H1 (cell line): ENCODE measurements around the gene ZNF175. TPM values are rescaled to one million over a fixed set of nuclear protein-coding genes. Genes with fewer than 3 reads are reported as not detected.

ENCODE experiments used
- CTCF ChIA-PET: fragments of 300-600 bp; sonication (Branson Sonifier 250); formaldehyde crosslinking; loops from one replicate; lab custom pipeline; 2021; ENCODE audit not compliant: partially characterized antibody; lab: Charles Lee
- POLR2A ChIA-PET: fragments of 300-600 bp; sonication (Branson Sonifier 250); formaldehyde crosslinking; loops from one replicate; lab custom pipeline; 2021; ENCODE audit warnings: inconsistent platforms; ENCODE audit not compliant: partially characterized antibody; lab: Charles Lee
- DNase-seq, 2 experiments: peaks; one replicate each; pipeline versions ENCODE4 v3.0.0 to v3.0.0-alpha.2; 2010 to 2022; ENCODE audit warnings: low spot score in 2 of 2, low read depth in 1 of 2, mixed read lengths in 1 of 2
- FAIRE-seq: peaks from 2 replicates; lab custom pipeline; 2011; peaks lifted over from hg19 to GRCh38; lab: Jason Lieb, UNC
- H2AFZ ChIP-seq: 2 replicates; pipeline ENCODE4 v1.8.1; 2012; ENCODE audit warnings: low read length, inconsistent platforms
- H2AK5ac ChIP-seq: 2 replicates; pipeline ENCODE4 v1.6.1; 2013; ENCODE audit warnings: low read depth, low read length
- H2BK120ac ChIP-seq: replicated peaks from 2 replicates; pipeline ENCODE3; 2013; ENCODE audit warnings: low read depth, low read length, inconsistent platforms
- H2BK12ac ChIP-seq: 2 replicates; pipeline ENCODE4 v1.6.1; 2013; ENCODE audit warnings: low read depth, low read length
- H2BK15ac ChIP-seq: 2 replicates; pipeline ENCODE4 v1.6.1; 2013; ENCODE audit warnings: low read length
- H2BK20ac ChIP-seq: 2 replicates; pipeline ENCODE4 v1.6.1; 2013; ENCODE audit warnings: low read length
- H2BK5ac ChIP-seq: 2 replicates; pipeline ENCODE4 v1.6.1; 2013; ENCODE audit warnings: low read depth, low read length
- H3K14ac ChIP-seq: 2 replicates; pipeline ENCODE4 v1.6.1; 2013; ENCODE audit warnings: inconsistent platforms; ENCODE audit not compliant: insufficient read length
- H3K18ac ChIP-seq: 2 replicates; pipeline ENCODE4 v1.6.1; 2013; ENCODE audit warnings: low read length; ENCODE audit errors: extremely low read depth
- H3K23ac ChIP-seq: 2 replicates; pipeline ENCODE4 v1.6.1; 2013; ENCODE audit warnings: inconsistent platforms; ENCODE audit not compliant: insufficient read length
- H3K23me2 ChIP-seq: 2 replicates; pipeline ENCODE4 v1.6.1; 2013; ENCODE audit warnings: low read depth, low read length
- H3K27ac ChIP-seq: 2 replicates; pipeline ENCODE4 v1.6.1; 2011; ENCODE audit warnings: low read depth, low read length, inconsistent platforms
- H3K27me3 ChIP-seq, 4 experiments: replicated peaks in 1 of 4; 1 replicate in 1 of 4; 2 replicates in 3 of 4; pipeline versions ENCODE4 v1.6.1 to v1.8.1; 2011 to 2013; ENCODE audit warnings: low read length in 3 of 4, mild to moderate bottlenecking in 3 of 4, inconsistent platforms in 2 of 4, mixed read lengths in 2 of 4, moderate library complexity in 1 of 4; ENCODE audit not compliant: control insufficient read depth in 3 of 4, insufficient read depth in 3 of 4; ENCODE audit errors: extremely low read depth in 1 of 4
- H3K36me3 ChIP-seq, 4 experiments: 2 replicates each; pipeline versions ENCODE4 v1.6.1 to v1.8.1; 2011 to 2013; ENCODE audit warnings: mild to moderate bottlenecking in 4 of 4, low read length in 3 of 4, moderate library complexity in 2 of 4, control low read depth in 1 of 4, inconsistent platforms in 1 of 4; ENCODE audit not compliant: insufficient read depth in 4 of 4, control insufficient read depth in 2 of 4
- H3K4ac ChIP-seq: replicated peaks from 2 replicates; pipeline ENCODE3; 2013; ENCODE audit warnings: low read length, low read depth, mixed read lengths, inconsistent platforms; ENCODE audit not compliant: insufficient read length
- H3K4me1 ChIP-seq, 4 experiments: replicated peaks in 1 of 4; 1 replicate in 1 of 4; 2 replicates in 3 of 4; pipeline versions ENCODE4 v1.6.1 to v1.8.1; 2011 to 2013; ENCODE audit warnings: low read length in 3 of 4, inconsistent platforms in 2 of 4, mixed read lengths in 1 of 4; ENCODE audit not compliant: insufficient read depth in 4 of 4, control insufficient read depth in 3 of 4
- H3K4me2 ChIP-seq, 2 experiments: 2 replicates each; pipeline versions ENCODE4 v1.6.1 to v1.8.1; 2011 to 2013; ENCODE audit warnings: low read depth in 2 of 2, low read length in 2 of 2, control low read depth in 1 of 2, inconsistent platforms in 1 of 2, mild to moderate bottlenecking in 1 of 2; ENCODE audit not compliant: insufficient read depth in 1 of 2
- H3K4me3 ChIP-seq, 4 experiments: fragments of 200-600, 300-600 bp in 1 of 4; sonication (generic), shearing (Covaris generic), sonication (Bioruptor Twin) in 1 of 4; 2 replicates each; pipeline versions ENCODE4 v1.5.1 to v1.8.1; 2011 to 2016; ENCODE audit warnings: low read length in 4 of 4, low read depth in 3 of 4, control low read depth in 2 of 4, inconsistent platforms in 2 of 4, mild to moderate bottlenecking in 2 of 4, mixed read lengths in 1 of 4, moderate library complexity in 1 of 4; ENCODE audit not compliant: insufficient read depth in 2 of 4; ENCODE audit errors: extremely low read depth in 1 of 4
- H3K56ac ChIP-seq: replicated peaks from 2 replicates; pipeline ENCODE3; 2013; ENCODE audit warnings: low read depth, mild to moderate bottlenecking, mixed read lengths, low read length, inconsistent platforms; ENCODE audit not compliant: insufficient read length
- H3K79me1 ChIP-seq: 2 replicates; pipeline ENCODE4 v1.6.1; 2013; ENCODE audit warnings: low read depth, low read length, control low read depth
- H3K79me2 ChIP-seq, 2 experiments: 2 replicates each; pipeline versions ENCODE4 v1.6.1 to v1.8.1; 2012 to 2013; ENCODE audit warnings: low read length in 2 of 2, mild to moderate bottlenecking in 2 of 2, inconsistent platforms in 1 of 2; ENCODE audit not compliant: insufficient read depth in 2 of 2, control insufficient read depth in 1 of 2
- H3K9ac ChIP-seq, 4 experiments: replicated peaks in 1 of 4; 1 replicate in 1 of 4; 2 replicates in 3 of 4; pipeline versions ENCODE4 v1.6.1 to v1.8.1; 2011 to 2013; ENCODE audit warnings: low read depth in 3 of 4, low read length in 3 of 4, control low read depth in 2 of 4, mild to moderate bottlenecking in 2 of 4, moderate library complexity in 2 of 4, inconsistent platforms in 1 of 4; ENCODE audit errors: extremely low read depth in 1 of 4
- H3K9me3 ChIP-seq, 2 experiments: 2 replicates each; pipeline versions ENCODE4 v1.6.1 to v1.8.1; 2012 to 2013; ENCODE audit warnings: mild to moderate bottlenecking in 2 of 2, moderate library complexity in 2 of 2, control low read depth in 1 of 2, inconsistent platforms in 1 of 2, low read depth in 1 of 2, low read length in 1 of 2, mixed read lengths in 1 of 2; ENCODE audit not compliant: insufficient read depth in 2 of 2
- H4K20me1 ChIP-seq, 2 experiments: replicated peaks in 1 of 2; 2 replicates each; pipeline versions ENCODE3 to v1.8.1; 2011 to 2013; ENCODE audit warnings: inconsistent platforms in 2 of 2, low read length in 2 of 2, mild to moderate bottlenecking in 1 of 2; ENCODE audit not compliant: insufficient read depth in 2 of 2, control insufficient read depth in 1 of 2
- H4K5ac ChIP-seq: 2 replicates; pipeline ENCODE4 v1.6.1; 2013; ENCODE audit warnings: low read length, low read depth, mixed read lengths, inconsistent platforms; ENCODE audit not compliant: insufficient read length
- H4K8ac ChIP-seq: 2 replicates; pipeline ENCODE4 v1.8.0; 2013; ENCODE audit warnings: mild to moderate bottlenecking, moderate library complexity, low read length, inconsistent platforms; ENCODE audit not compliant: insufficient read depth; ENCODE audit errors: extremely low read depth
- H4K91ac ChIP-seq: replicated peaks from 2 replicates; pipeline ENCODE3; 2013; ENCODE audit warnings: low read length, mixed read lengths, inconsistent platforms; ENCODE audit not compliant: insufficient read length
- CHD1 ChIP-seq: IDR thresholded peaks from 2 replicates; pipeline ENCODE4 v1.6.1; 2012; ENCODE audit warnings: low read depth, low read length, improper control_type of control experiment
- CTCF ChIP-seq, 3 experiments: IDR thresholded peaks; 1 replicate in 2 of 3; 2 replicates in 1 of 3; pipeline versions ENCODE4 v1.5.1 to v1.6.1; 2011; ENCODE audit warnings: low read length in 3 of 3, mild to moderate bottlenecking in 3 of 3, inconsistent platforms in 2 of 3, low read depth in 1 of 3, moderate library complexity in 1 of 3; ENCODE audit not compliant: insufficient read depth in 1 of 3; ENCODE audit errors: control extremely low read depth in 1 of 3
- FOSL1 ChIP-seq: IDR thresholded peaks from 2 replicates; pipeline ENCODE4 v1.6.1; 2011; ENCODE audit warnings: mild to moderate bottlenecking, low read depth, low read length, moderate library complexity; ENCODE audit not compliant: insufficient read depth
- HDAC6 ChIP-seq: IDR thresholded peaks from one replicate; pipeline ENCODE4 v1.7.1; 2012; ENCODE audit warnings: low read depth, mild to moderate bottlenecking, inconsistent platforms, low read length, moderate library complexity
- JUN ChIP-seq: IDR thresholded peaks from 2 replicates; pipeline ENCODE4 v1.6.1; 2011; ENCODE audit warnings: low read depth, mild to moderate bottlenecking, improper control_type of control experiment, low read length
- JUND ChIP-seq: IDR thresholded peaks from 2 replicates; pipeline ENCODE4 v1.6.1; 2011; ENCODE audit warnings: mild to moderate bottlenecking, improper control_type of control experiment, low read length
- MAFK ChIP-seq: IDR thresholded peaks from 2 replicates; pipeline ENCODE4 v1.6.1; 2012; ENCODE audit warnings: low read depth, mild to moderate bottlenecking, improper control_type of control experiment, low read length
- MAX ChIP-seq: IDR thresholded peaks from 2 replicates; pipeline ENCODE4 v1.6.1; 2012; ENCODE audit warnings: inconsistent platforms
- POU5F1 ChIP-seq: IDR thresholded peaks from 2 replicates; pipeline ENCODE4 v1.6.1; 2011; ENCODE audit warnings: low read depth, mild to moderate bottlenecking, low read length, moderate library complexity
- SP1 ChIP-seq: IDR thresholded peaks from 2 replicates; pipeline ENCODE4 v1.6.1; 2011; ENCODE audit warnings: low read depth, low read length
- SP2 ChIP-seq: IDR thresholded peaks from 2 replicates; pipeline ENCODE4 v1.6.1; 2012; ENCODE audit warnings: mild to moderate bottlenecking, low read length, inconsistent platforms
- TAF1 ChIP-seq: IDR thresholded peaks from 2 replicates; pipeline ENCODE4 v1.6.1; 2011; ENCODE audit warnings: mild to moderate bottlenecking, low read depth, low read length
- WGBS, 2 experiments: shearing (Covaris generic) in 1 of 2; methylation state at CpG; one replicate each; pipeline versions ENCODE4 v1.1.6 to v1.1.7; 2013 to 2015; ENCODE audit warnings: low lambda C conversion rate in 2 of 2, mixed read lengths in 2 of 2, inconsistent platforms in 1 of 2, low coverage in 1 of 2, missing lambda C conversion rate in 1 of 2; ENCODE audit not compliant: insufficient replicate concordance in 2 of 2, insufficient coverage in 1 of 2, insufficient read length in 1 of 2; ENCODE audit errors: extremely low coverage in 1 of 2, missing lambda C conversion rate in 1 of 2; 5-methylcytosine and 5-hydroxymethylcytosine counted together
- polyA plus RNA-seq, 7 experiments: library from polyadenylated mRNA; depleted of rRNA in 3 of 7; stranded (reverse) in 5 of 7; unstranded in 2 of 7; fragments of >200 nt in 5 of 7; fragments of 200-250 nt in 2 of 7; gene quantifications; 1 replicate in 5 of 7; 2 replicates in 1 of 7; 4 replicates in 1 of 7; pipeline versions ENCODE4 v1.2.1 to v1.2.3, GENCODE V29; 2011 to 2013; ENCODE audit warnings: missing spikeins in 2 of 7, mixed read lengths in 2 of 7
- total RNA-seq: library from RNA; stranded (reverse); fragmentation: NEBNext Ultra II Directional; extraction: Animal tissue kit (Norgen Biotek cat#: 25700); gene quantifications from 2 replicates; pipeline ENCODE4 v1.2.1, GENCODE V29; 2021

The ZNF175 gene
- total and polyA plus RNA-seq, 2 of the 8 experiments (the other 6 are each of a cell fraction or from before 2014, with no cell fraction given): 1.7 to 11.1 TPM

- H3K14ac ChIP-seq: no peak overlapping the region
- no peak overlapping the region for H2BK12ac ChIP-seq
- WGBS, 2 experiments: 44% methylated on average over 5 of the region's 6 CpGs; no CpG with 5 or more reads in 1 of the 2 experiments
- H4K8ac ChIP-seq: peak overlapping the region; percentile 84
- H4K5ac ChIP-seq: no peak overlapping the region
- no peak for DNase-seq
- CTCF ChIA-PET: interaction anchor here (0.8 to 4.0 kb wide), 4 partner anchors 13 to 122 kb away, joined by 3 to 23 read pairs (median 4); partner anchors contain the start of gene ZNF175
- H2BK5ac ChIP-seq: no peak overlapping the region
- peak overlapping the region; percentile 99 for H2AFZ ChIP-seq
- H3K4me2 ChIP-seq: peak overlapping the region; percentile 86 to 95
- peak overlapping the region; percentile 70 to 85 (median 74) for H3K4me3 ChIP-seq
- H3K18ac ChIP-seq: 0 out of 2 replicates have a peak overlapping the region, but pooled peaks have one; percentile 38
- H3K79me1 ChIP-seq: no peaks in the 10 kb centered on the region
- no peaks in the 10 kb centered on the region for H3K36me3 ChIP-seq
- no peak overlapping the region for H3K23ac ChIP-seq
- H3K4me1 ChIP-seq: peaks cover 0 to 7% (median 4%) of the 10 kb centered on the region in 4 experiments; a peak in 4 of 7 replicates
- H3K27ac ChIP-seq: no peak overlapping the region
- H4K91ac ChIP-seq: peak overlapping the region; percentile 12
- H3K9me3 ChIP-seq: peaks cover 6 to 16% of the 10 kb centered on the region in 2 experiments; a peak in 2 of 4 replicates
- H4K20me1 ChIP-seq: no peaks in the 10 kb centered on the region
- H3K23me2 ChIP-seq: peaks cover 9% of the 10 kb centered on the region
- H3K79me2 ChIP-seq: no peaks in the 10 kb centered on the region
- no peak overlapping the region for H2BK15ac ChIP-seq
- H3K27me3 ChIP-seq: 0 out of 7 replicates have a peak, but pooled peaks cover 0 to 2% (median 0%) of the 10 kb centered on the region in 4 experiments
- H2BK120ac ChIP-seq: no peak overlapping the region
- POLR2A ChIA-PET: interaction anchor here (0.9 to 2.0 kb wide), 2 partner anchors 9 to 24 kb away, joined by 4 to 5 read pairs; partner anchors contain the start of gene ZNF175
- H2AK5ac ChIP-seq: 0 out of 2 replicates have a peak overlapping the region, but pooled peaks have one; percentile 24
- H2BK20ac ChIP-seq: 0 out of 2 replicates have a peak overlapping the region, but pooled peaks have one; percentile 80
- FAIRE-seq: no peak
- peak overlapping the region in 3 of 4 experiments; percentile 49 to 68 (median 59); a peak in 5 of 7 replicates for H3K9ac ChIP-seq
- no peak overlapping the region for H3K56ac ChIP-seq
- H3K4ac ChIP-seq: no peak overlapping the region
- TF ChIP-seq JUN (no peak), CTCF (IDR thresholded peaks at IDR 0.05; ENCODE audit: control extremely low read depth in 1 of 3, insufficient read depth in 1 of 3, low read depth in 1 of 3, low read length in 3 of 3) (no peak), FOSL1 (no peak), SP1 (no peak), POU5F1 (no peak), MAX (no peak), JUND (no peak), CHD1 (no peak), TAF1 (no peak), HDAC6 (no peak), SP2 (no peak), MAFK (no peak)
These were observed 23.7 kb downstream of the ZNF175 start for GRCh38 chr19:51594774-51595109.
